ENCODE measurements around the gene CDS2.

CDS2 gene

DNA sequence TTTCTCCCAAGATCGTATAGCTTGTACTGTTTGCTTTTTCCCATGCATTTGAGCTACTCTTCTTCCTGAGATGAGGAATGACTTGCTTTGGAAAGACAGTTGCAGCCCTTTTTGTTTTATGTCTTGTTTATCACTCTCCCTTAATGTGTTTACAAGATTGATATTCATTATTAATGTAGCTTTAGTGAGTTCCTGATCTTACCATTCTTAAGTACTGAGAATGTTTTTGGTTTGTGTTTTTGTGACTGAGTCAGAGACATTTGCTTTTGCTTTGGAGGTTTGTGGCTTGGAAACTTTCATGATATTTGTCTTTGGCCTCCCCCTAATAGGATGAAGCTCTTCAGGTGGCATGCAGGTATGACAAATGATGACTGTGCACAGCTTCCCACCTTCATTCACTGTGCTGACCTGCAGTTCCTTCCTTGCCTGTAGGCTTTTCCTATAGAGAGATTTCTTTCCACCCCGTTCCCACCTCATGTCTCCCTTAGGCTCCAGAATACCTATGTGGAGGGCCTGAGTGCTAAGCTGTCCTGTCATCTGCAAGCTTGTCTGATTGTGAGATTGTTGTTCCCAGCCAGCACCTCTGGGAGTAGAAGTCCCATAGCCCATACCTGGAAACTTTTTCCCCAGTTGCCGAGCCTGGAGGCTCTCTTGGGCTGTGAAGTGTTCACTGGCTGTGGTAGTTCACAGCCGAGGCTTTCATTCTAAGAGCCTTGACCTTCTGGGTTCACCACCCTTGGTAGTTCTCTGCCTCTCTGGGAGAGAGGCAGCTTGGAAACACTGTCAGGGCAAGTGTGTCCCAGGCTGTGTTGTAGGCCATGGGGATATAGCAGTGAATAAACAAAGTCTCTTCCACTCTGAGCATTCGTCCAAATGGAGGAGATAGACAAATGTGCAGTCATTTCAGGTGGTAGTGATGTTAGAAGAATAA is 27.1 kb downstream of the CDS2 start:
- DNase-seq (ENCODE audit: low read depth) = no peak

DNA sequence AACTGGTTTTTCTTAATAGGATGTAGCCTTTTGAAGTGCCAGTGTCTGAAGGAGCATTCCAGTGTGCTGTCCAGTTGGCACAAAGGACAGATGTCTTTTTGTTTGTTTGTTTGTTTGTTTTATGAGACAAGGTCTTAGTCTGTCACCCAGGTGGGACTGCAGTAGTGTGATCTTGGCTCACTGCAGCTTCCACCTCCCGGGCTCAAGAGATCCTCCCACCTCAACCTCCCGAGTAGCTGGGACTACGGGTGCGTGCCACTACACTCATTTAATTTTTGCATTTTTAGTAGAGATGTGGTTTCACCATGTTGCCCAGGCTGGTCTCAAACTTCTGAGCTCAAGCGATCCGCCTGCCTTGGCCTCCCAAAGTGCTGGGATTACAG is 27.7 kb downstream of the CDS2 start:
- no peak for DNase-seq (ENCODE audit: low read depth)

DNA sequence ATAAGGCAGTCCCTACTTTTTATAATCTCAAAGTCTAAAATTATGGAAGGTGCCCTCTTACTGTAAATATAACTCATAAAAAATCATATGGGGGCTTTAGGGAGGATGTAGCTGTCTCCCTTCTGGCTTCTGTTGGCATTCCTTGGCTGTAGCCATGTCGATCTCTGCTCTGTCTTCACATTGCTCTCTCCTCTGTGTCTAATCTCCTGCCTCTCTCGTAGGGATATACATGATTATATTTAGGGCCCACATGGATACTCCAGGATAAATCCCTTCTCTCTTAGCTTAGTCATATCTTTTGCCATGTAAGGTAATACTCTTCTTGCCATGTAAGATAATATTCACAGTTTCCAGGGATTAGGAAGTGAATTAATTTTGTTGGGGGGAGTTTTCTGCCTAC is 28.6 kb downstream of the CDS2 start:
- no peak for DNase-seq (ENCODE audit: low read depth)

DNA sequence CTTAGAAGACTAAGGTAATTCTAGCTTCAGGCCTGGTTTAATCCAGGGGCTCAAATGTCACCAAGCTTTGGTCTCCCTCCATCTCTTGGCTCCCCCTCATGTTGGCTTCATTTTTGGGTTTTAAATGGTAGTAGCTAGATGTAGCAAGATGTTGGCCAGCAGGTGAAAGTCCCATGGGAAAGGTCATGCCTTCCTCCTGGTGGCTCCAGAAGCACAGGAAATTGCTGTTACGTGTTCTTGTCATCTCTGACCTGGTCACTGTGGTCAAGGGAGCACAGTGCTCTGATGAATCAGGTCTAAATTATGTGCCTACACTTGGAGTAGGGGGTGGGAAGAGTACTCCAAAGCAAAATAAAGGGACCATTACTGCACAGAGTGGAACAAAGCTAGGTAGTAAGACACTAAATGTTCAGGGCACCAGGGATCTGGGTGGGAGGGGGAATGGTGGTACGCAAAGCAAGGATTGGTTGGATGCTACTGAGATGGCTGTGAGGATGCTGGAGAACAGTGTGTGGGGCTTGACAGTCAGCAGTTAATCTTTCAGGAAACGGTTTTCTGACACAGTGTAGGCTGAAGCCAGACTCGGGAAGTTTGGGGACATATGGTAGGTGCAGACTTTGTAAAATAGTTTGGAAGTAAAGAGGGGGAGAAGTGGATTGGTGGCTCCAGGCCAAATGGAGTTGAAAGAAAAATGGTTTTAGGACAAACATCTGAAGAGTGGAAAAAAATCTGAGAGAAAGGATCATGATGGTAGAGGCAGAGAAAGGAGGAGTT is 30.1 kb downstream of the CDS2 start:
- no peak for DNase-seq (ENCODE audit: low read depth)

DNA sequence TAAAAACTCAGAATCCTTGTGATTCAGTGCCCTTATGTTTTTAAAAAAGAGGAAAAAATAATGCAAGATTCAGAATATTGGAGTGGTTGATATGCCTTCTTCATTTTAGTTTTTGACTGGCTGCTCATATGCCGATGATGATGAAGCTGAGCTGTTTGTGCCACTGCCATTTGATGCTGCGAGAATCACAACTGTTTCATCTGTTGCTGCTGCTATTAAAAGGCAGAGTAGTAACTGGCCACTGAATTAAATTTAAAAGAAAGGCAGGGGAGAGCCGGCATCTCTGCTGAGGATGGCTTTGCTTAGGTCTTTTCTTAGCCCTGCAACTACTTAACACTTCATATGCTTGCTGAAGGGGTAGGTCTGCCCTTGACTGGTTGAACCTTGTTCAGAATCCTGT is 33.1 kb downstream of the CDS2 start:
- no peak for DNase-seq (ENCODE audit: low read depth)

DNA sequence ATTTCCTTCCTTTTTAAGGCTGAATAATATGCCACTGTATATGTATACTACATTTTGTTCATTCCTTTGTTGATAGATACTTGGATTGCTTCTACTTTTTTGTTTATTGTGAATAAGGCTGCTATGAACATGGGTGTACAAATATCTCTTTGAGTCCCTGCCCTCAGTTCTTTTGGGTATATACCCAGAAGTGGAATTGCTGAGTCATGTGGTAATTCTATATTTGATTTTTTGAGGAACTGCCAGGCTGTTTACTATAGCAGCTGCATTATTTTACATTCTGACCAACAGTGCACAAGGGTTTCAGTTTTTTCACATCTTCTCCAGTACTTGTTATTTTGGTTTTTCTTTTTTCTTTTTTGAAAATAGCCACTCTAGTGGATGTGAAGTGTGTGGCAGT is 34.1 kb downstream of the CDS2 start:
- DNase-seq (ENCODE audit: low read depth) = peak; percentile 52

DNA sequence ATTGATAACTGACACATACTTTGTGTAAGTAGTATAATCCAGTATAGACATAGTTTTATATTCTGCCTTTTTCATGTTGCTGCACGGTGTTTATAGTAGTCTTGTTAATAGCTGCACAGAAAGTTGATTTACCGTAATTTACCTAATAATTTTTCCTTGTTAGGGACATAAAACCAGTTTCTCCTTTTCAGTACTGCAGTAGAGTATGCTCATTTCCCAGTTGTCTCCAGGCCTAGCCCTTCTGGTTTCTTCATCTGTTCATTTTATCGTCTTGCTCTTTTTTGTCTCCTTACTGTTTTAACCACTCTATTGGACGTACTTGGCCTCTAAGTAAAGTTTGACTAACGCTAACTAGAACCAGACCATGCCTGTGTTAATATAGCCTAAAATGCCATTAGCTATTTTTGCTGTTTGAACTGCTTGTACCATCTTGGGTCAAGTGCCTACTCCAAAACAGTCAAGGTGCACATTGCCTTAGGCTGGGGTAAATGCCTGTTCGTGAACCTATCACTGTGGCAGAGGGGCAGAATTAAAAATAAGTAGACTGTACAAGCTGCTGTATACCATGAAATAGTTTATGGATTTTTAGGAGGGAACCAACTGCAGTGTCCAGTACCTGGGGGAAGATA is 34.8 kb downstream of the CDS2 start:
- DNase-seq (ENCODE audit: low read depth) = no peak

DNA sequence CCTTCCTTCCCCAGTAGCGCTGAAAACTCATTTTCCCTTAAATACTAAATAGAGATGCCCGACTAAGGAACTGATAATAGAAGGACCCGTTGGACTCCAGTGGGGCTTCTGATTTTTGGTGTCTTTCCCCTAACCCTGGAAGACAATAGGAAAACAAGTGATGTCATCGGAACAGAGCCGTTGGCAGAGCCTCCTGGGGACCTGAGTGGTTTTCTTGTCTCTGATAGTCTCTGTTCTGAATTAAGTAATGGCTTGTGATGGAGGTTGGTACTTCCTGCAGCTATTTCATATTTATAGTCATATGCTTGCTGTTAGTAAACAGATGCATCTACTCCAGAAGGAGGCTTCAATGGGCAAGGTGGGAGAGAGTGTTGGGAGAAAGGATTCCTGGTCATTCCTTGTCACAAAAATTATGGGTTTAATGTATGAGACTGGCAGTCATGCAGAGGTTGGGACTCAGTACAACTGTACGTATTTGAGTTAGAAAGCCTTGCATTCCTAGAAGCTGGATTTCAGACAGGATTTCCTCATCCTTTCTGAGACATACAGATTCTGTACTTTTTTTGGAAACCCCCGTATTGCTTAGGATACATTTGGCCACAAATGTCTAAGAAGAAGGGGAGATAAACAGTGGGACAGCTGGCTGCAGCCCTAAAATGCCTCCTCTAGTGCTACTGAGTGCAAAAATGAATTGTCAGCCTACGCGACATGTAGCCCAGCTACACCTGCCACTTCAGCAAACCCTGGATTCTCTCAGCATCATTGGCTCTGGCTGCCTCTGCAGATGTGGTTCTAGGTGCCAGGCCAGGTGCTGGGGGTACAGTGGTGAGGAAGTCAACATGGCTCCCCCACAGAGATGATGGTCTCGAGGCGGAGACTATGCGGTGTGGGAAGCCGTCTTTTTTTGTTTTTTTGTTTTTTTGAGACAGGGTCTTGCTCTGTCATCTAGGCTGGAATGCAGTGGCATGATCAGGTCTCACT is 38.1 kb downstream of the CDS2 start:
- DNase-seq (ENCODE audit: low read depth) = no peak

DNA sequence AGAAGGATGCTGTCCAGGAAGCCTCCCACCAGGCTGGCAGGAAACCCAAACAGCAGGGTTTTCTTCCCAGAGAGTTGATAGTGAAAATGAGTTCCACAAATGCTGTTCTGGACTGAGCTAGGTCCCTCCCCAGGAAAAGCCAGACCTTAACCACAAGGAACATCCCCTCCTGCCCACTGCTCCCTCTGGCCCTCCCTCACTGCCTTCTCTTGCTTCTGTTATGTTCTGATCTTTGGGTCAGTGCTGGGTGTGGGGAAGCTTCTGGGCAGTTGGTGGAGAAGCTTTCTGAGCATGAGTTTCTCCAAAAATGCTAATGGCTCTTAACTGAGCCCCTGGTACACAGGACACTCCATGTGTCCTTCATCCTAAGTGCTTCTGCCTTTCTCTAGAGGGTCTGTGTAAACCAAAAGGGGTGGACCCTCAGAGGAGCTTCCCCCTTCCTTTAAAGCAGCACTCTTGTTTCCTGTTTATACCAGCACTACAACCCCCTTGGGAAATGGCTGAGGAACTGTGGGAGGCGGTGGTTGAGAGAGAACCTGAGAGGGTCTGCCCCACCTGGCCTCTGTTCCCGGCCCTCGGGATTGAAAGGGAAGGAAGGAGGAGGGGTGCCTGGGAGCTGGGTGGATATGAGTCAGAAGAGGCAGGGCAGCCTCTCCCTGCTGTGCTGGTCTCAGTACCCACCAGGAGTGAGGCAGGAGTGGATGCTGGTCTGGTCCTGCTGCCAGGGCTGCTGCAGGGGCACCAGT is 42.0 kb downstream of the CDS2 start:
- DNase-seq (ENCODE audit: low read depth) = no peak

DNA sequence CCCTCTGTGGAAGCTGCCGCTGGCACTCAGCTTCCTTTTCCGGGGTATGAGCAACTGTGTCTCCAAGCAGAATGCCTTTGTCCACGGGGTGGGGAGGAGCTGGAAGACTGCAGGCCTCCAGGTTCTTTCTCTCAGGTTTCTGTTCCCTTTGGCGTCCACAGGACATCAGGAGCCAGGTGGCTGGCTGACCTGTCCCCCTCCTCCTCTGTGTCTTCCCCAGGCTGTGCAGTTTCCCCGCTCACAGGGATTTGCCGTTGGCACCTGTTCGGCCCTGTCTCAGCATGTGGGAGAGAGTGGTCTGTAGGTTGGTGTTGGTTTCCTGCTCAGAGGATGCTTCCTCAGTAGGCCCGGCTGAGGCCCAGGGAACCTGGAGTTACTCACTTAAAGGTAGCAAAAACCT is 43.5 kb downstream of the CDS2 start:
- no peak for DNase-seq (ENCODE audit: low read depth)

DNA sequence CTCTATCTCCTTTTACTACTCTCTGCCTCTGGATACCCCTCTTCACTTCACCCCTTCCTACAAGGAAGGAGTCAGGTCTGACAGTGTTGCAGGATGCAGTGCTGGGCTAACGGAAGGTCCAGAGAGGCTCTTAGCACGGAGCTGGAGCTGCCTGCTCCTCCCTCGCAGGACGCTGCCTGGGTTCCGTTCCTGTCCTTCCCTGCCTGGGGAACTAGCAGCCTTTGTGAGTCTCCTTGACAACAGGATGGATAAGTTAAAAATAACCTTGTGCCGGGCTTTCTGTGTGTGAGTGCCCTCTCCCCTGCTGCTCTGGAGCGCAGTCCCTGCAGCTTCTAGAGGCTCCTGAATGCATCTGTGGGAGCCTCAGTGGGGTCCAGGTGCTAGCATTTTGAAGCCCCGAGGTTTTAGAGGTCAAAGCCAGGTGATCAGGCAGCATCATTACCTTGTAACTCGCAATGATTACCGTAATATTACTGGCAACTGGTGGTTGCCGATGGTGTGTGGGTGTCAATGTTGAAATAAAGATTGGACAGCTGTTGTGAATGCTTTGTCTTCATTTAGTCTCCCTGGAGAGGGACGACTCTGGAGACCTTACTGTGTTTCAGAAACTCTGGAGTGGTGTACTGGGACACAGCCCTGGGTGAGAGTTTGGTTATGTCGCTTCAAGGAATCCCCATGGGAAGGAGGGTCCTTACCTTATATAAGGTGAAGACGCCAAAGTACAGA is 44.4 kb downstream of the CDS2 start:
- no peak for DNase-seq (ENCODE audit: low read depth)

DNA sequence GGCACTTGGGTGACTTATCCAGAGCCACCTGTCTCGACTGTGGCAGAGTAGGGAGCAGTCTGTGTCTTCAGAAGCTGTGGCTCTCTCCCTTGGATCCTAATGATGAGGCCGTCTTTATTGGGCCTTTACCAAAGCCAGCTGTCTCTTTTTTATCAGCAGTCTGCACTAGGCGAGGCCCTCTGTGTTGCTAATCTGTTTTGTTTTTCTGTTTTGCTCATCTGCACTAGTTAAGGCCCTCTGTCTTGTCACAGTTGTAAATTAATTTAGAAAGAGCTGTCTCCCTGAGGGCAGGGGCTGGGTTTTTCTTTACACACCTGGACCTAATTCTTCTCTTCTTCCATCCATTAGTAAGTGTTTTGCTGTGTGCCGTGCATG is 45.0 kb downstream of the CDS2 start:
- no peak for DNase-seq (ENCODE audit: low read depth)

DNA sequence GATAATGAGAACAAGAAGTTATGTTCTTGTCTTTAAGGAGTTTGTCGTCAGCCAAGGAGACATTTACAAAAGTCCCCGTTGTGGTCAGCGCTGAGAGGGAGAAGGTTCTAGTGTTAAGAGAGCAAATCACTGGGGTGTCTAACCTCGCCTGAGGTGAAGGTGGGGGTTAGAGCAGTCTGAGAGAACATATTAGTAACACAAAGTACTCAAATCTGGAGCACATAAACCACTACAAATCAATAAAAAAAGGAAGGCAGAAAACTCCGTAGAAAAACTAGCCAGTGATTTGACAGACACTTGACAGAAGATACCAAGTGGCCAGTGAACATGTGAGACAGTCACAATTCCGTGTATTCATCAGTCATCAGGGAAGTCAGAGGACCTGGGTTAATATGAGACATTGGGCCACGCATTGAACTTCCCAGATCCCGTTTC is 45.4 kb downstream of the CDS2 start:
- DNase-seq (ENCODE audit: low read depth) = no peak

DNA sequence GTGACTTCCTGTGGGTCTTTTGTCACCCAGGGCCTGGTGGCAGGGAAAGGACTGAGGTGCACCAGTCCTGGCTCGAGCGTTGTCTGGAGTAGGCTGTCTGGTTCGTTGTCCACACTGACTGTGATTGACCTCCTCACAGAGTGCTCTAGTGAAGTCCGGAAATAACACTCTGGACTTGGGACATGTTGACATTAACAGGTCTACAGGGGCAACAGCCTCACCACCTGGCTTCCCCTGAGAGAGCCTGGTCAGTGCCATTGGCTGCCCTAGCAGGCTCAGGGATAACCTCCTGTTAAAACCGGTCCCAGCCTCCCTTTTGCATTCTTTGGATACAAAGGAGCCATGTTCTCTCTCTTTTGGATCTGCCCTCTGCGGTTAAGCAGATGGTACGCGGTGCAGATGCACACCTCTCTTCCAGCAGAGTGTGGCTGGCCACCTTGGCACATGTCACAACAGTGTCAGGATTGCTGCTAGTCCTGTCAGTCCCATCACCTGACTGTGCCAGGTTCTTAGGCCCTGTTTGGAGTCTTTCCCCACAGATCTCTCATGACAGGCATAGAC is 46.2 kb downstream of the CDS2 start:
- no peak for DNase-seq (ENCODE audit: low read depth)

DNA sequence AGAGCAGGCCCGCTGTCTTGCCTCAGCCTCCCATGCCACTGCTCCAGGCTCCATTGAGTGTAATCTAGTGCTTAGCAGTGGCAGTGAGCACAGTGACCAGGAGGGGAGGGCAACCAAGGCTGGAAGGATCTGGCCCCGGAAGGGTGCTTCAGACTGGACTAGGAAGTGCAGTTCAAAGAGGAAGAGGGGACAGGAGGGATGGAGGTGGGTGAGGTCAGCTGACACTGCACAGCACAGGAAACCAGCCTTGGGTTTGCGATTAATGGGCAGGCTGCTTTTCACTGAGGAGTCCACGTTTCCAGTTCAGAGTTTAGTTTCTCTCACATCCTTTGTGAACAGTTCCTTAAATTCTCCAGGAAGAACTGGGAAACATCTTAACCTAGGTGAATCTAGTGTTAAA is 46.9 kb downstream of the CDS2 start:
- DNase-seq (ENCODE audit: low read depth) = no peak

DNA sequence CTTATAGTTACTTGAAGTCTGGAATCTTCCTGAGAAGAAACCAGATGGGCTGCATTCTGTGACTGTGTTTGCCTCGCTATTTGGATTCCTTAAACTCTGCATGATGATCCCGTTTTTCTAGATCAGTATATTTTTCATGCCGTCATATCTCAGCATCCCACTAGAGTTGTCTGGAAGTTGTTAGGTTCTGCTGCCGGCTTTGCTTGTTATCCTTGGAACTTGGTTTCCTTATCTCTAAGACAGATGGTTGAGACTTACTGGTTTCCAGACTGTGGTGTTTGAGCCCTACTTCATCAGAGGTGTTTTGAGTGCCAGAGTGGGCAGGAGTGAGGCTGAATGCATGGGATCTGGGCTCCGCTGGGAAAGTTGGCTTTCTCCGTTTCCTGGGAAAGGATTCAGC is 50.3 kb downstream of the CDS2 start:
- no peak for DNase-seq (ENCODE audit: low read depth)

DNA sequence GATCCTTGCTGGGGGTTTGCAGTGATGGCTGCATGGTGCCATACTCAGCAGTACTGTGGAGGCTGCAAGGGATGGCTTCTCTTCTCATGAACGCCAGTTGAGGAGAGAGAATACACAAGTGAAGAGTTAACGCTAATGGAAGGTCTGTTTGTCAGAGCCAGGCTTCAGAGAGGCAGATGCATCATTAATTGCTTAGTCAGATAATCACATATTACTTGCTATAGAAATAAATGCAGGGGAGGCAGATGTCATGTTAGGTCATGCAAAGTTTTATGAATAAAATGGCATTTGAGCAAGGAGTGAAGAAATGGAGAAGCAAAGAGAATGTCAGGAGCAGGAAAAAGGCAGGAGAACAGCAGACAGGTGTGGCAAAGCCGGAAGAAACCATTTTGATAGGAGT is 51.2 kb downstream of the CDS2 start:
- DNase-seq (ENCODE audit: low read depth) = no peak

DNA sequence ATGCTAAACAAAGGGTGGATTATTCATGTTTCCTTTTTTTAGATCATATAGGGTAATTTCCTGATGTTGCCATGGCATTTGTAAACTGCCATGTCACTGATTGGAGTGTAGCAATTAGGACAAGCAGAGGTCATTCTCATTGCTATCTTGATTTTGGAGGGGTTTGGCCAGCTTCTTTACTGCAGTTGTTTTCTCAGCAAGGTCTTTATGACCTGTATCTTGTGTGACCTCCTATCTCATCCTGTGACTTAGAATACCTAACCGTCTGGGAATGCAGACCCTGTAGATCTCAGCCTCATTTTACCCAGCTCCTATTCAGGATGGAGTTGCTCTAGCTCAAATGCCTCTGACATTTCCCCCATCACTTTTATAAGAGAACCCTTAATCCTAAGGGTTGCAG is 53.6 kb downstream of the CDS2 start:
- DNase-seq (ENCODE audit: low read depth) = no peak

DNA sequence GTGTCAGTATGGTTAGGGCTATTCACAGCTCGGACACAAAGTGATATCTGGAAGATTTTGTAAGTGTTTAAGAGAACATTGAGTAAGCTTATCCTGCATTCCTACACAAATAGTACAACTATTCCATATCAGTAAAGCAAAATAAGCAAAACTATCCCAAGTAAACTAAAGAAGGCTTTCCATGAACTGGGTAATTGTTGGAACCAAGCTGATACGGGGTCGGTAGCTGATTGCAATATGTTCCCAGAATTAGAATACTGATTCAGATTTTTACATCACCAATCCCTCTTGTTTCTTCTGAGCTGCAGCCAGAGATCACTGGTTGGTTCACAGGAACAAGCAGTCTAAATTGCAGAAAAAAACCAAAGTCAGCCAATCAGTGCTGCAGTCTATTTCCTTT is 54.1 kb downstream of the CDS2 start:
- DNase-seq (ENCODE audit: low read depth) = peak; percentile 9

DNA sequence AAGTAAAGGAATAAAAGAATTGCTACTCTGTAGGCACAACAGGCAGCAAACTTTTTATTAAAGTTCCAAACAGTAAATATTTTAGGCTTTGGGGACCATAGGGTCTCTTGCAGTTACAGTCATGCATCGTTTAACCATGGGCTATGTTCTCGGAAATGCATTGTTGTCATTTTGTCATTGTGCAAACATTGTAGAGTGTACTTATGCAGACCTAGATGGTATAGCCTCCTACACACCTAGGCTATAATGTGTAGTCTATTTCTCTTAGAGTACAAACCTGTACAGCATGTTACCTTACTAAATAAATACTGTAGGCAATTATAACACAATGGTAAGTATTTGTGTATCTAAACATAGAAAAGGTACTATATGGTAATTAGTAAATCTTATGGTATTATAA is 54.7 kb downstream of the CDS2 start:
- no peak for DNase-seq (ENCODE audit: low read depth)

Measured in fibroblast of gingiva (primary cell).